ENCODE data around the gene PRR35.

GRCh38 chr16:515175-515938, 44.8 kb upstream of the PRR35 start:
- TF ChIP-seq EZH2 (IDR thresholded peaks at IDR 0.05; ENCODE audit: insufficient read depth, poor library complexity, severe bottlenecking) (no peak), EZH2phosphoT487 (IDR thresholded peaks at IDR 0.05; ENCODE audit: insufficient read depth, low read depth) (no peak)
